ENCODE results near the gene GABRA6. TPM values are rescaled to one million over a fixed set of nuclear protein-coding genes. Genes with fewer than 3 reads are reported as not detected.

The GABRA6 gene
- total RNA-seq (2021), result not detected in 3 replicates
- Bru-seq, nascent RNA, result not detected
- long read RNA-seq, experiment 1, result 0 reads
- long read RNA-seq, experiment 2, result 0 reads
- long read RNA-seq, experiment 3, result 0 reads

DNA sequence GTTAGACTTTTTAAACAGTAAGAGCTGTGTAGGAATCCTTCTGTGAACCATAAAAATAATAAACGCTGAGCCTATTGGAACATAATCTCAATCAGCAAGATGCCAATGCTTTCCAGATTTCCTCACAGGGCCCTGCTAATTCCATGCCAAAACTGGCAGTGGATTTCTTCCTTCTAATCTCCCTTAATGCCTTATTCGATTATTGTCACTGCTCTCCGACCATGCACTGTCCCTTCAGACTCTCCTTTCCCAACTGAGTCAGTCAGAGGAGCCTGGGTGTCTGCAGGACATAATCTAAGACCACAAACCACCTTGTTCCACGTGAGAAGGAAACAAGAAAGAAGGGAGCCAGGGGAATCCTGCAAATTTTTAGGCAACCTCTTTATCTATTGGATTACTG is at the start of gene GABRA6:
Gene GABRA6 (plus strand): TSS at position 261 of the 400 bp plus-strand sequence. CDS start 269 bp downstream, outside the sequence.
- no peak for TF ChIP-seq ZNF121 (CRISPR knock-in tag; IDR thresholded peaks at IDR 0.05)
- TF ChIP-seq, protein P1, sequence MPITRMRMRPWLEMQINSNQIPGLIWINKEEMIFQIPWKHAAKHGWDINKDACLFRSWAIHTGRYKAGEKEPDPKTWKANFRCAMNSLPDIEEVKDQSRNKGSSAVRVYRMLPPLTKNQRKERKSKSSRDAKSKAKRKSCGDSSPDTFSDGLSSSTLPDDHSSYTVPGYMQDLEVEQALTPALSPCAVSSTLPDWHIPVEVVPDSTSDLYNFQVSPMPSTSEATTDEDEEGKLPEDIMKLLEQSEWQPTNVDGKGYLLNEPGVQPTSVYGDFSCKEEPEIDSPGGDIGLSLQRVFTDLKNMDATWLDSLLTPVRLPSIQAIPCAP (CRISPR knock-in tag; IDR thresholded peaks at IDR 0.05), result no peak
- TF ChIP-seq ZBTB21 (CRISPR knock-in tag; IDR thresholded peaks at IDR 0.05; ENCODE audit: borderline replicate concordance), result no peak
- no peak for TF ChIP-seq NR1H2 (CRISPR knock-in tag; IDR thresholded peaks at IDR 0.05)
- H3K27ac Mint-ChIP-seq, result no peak within 1 kb of the TSS
- no peaks in the 10 kb centered on the region for H3K4me1 Mint-ChIP-seq
- no peak within 1 kb of the TSS for H3K4me3 Mint-ChIP-seq
- no peaks in the 10 kb centered on the region for H3K36me3 Mint-ChIP-seq
- no peak for DNase-seq (ENCODE audit: low spot score)
- H3K27me3 Mint-ChIP-seq (ENCODE audit: low read depth), result no peaks in the 10 kb centered on the region
- H3K9me3 Mint-ChIP-seq, result no peaks in the 10 kb centered on the region
- no peak for ATAC-seq
- CTCF ChIA-PET, result no interaction called here
- POLR2A ChIA-PET, result no interaction called here

DNA sequence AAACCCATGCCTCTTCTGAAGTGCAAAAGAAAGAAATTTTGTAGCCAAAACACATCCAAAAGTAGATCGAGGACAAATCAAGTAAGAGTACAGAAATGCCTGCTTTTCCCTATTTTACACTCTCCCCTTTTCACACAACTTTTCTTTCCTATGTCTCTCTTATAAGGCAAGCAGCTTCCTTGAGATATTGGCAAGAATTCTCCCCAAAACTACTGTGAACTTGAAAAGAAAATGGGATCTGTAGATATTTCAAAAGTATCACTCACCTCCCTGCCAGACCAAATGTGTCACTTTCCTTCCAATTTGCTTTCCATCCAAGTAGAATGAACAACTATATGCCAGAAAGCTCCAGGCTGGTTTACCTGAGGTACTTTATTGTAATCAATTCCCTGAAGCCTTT is 47.9 kb upstream of the GABRA6 start:
- H3K27me3 Mint-ChIP-seq (ENCODE audit: low read depth), result no peaks in the 10 kb centered on the region
- ChIA-PET CTCF (no interaction called here), POLR2A (no interaction called here)
- DNase-seq (ENCODE audit: low spot score) (no peak), ATAC-seq (no peak)
- TF ChIP-seq KAT7 (CRISPR knock-in tag; IDR thresholded peaks at IDR 0.05; ENCODE audit: borderline replicate concordance) (no peak), ZNF263 (CRISPR knock-in tag; IDR thresholded peaks at IDR 0.05; ENCODE audit: low read depth) (no peak), NR1H2 (CRISPR knock-in tag; IDR thresholded peaks at IDR 0.05) (no peak), ZNF416 (CRISPR knock-in tag; IDR thresholded peaks at IDR 0.05) (no peak), SMAD3 (CRISPR knock-in tag; IDR thresholded peaks at IDR 0.05; ENCODE audit: borderline replicate concordance) (no peak), TP53 (CRISPR knock-in tag; IDR thresholded peaks at IDR 0.05) (no peak)
- TF ChIP-seq, protein P2, sequence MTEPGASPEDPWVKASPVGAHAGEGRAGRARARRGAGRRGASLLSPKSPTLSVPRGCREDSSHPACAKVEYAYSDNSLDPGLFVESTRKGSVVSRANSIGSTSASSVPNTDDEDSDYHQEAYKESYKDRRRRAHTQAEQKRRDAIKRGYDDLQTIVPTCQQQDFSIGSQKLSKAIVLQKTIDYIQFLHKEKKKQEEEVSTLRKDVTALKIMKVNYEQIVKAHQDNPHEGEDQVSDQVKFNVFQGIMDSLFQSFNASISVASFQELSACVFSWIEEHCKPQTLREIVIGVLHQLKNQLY (CRISPR knock-in tag; IDR thresholded peaks at IDR 0.05), result no peak
- TF ChIP-seq, protein P3, sequence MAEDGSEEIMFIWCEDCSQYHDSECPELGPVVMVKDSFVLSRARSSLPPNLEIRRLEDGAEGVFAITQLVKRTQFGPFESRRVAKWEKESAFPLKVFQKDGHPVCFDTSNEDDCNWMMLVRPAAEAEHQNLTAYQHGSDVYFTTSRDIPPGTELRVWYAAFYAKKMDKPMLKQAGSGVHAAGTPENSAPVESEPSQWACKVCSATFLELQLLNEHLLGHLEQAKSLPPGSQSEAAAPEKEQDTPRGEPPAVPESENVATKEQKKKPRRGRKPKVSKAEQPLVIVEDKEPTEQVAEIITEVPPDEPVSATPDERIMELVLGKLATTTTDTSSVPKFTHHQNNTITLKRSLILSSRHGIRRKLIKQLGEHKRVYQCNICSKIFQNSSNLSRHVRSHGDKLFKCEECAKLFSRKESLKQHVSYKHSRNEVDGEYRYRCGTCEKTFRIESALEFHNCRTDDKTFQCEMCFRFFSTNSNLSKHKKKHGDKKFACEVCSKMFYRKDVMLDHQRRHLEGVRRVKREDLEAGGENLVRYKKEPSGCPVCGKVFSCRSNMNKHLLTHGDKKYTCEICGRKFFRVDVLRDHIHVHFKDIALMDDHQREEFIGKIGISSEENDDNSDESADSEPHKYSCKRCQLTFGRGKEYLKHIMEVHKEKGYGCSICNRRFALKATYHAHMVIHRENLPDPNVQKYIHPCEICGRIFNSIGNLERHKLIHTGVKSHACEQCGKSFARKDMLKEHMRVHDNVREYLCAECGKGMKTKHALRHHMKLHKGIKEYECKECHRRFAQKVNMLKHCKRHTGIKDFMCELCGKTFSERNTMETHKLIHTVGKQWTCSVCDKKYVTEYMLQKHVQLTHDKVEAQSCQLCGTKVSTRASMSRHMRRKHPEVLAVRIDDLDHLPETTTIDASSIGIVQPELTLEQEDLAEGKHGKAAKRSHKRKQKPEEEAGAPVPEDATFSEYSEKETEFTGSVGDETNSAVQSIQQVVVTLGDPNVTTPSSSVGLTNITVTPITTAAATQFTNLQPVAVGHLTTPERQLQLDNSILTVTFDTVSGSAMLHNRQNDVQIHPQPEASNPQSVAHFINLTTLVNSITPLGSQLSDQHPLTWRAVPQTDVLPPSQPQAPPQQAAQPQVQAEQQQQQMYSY (CRISPR knock-in tag; IDR thresholded peaks at IDR 0.05), result no peak
- TF ChIP-seq, protein P4, sequence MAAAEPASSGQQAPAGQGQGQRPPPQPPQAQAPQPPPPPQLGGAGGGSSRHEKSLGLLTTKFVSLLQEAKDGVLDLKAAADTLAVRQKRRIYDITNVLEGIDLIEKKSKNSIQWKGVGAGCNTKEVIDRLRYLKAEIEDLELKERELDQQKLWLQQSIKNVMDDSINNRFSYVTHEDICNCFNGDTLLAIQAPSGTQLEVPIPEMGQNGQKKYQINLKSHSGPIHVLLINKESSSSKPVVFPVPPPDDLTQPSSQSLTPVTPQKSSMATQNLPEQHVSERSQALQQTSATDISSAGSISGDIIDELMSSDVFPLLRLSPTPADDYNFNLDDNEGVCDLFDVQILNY (CRISPR knock-in tag; IDR thresholded peaks at IDR 0.05), result no peak
- no peak overlapping the region for H3K4me3 Mint-ChIP-seq
- no peaks in the 10 kb centered on the region for H3K4me1 Mint-ChIP-seq
- H3K36me3 Mint-ChIP-seq, result no peaks in the 10 kb centered on the region
- no peak overlapping the region for H3K27ac Mint-ChIP-seq
- H3K9me3 Mint-ChIP-seq, result peaks cover 2% of the 10 kb centered on the region; the same call in 1 of the 2 replicates

DNA sequence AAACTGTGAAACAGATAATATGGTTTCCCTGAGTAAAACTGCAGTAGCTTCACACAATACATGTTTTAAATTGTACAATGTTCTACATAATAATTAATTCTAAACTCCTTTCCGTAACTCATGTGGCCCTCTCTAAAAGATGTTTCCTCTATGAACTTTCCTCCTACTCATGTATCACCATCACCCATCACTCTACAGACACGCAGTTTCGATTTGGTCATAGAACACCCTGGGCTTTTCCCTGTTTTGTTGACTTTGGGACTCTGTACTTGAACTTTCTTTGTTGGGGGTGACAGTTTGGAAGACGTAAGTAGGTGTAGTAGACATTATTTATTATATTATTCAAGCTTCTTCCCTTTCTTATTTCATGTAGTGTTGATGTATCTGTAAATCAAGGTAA is 44.1 kb upstream of the GABRA6 start:
- Mint-ChIP-seq H3K27me3 (ENCODE audit: low read depth) (no peaks in the 10 kb centered on the region), H3K4me1 (no peaks in the 10 kb centered on the region), H3K36me3 (no peaks in the 10 kb centered on the region), H3K4me3 (no peak overlapping the region), H3K9me3 (peaks cover 7% of the 10 kb centered on the region; the same call in 1 of the 2 replicates), H3K27ac (no peak overlapping the region)
- ChIA-PET POLR2A (no interaction called here), CTCF (no interaction called here)
- no peak for ATAC-seq
- DNase-seq (ENCODE audit: low spot score), result no peak
- no peak for TF ChIP-seq ESRRA (CRISPR knock-in tag; IDR thresholded peaks at IDR 0.05; ENCODE audit: borderline replicate concordance)
- no peak for TF ChIP-seq GRHL2 (CRISPR knock-in tag; IDR thresholded peaks at IDR 0.05; ENCODE audit: insufficient replicate concordance, severe bottlenecking)
- no peak for TF ChIP-seq ZNF671 (CRISPR knock-in tag; IDR thresholded peaks at IDR 0.05)
- no peak for TF ChIP-seq RELA (CRISPR knock-in tag; IDR thresholded peaks at IDR 0.05; ENCODE audit: borderline replicate concordance)
- TF ChIP-seq FOXP1 (CRISPR knock-in tag; IDR thresholded peaks at IDR 0.05; ENCODE audit: borderline replicate concordance), result no peak
- TF ChIP-seq, protein P5, sequence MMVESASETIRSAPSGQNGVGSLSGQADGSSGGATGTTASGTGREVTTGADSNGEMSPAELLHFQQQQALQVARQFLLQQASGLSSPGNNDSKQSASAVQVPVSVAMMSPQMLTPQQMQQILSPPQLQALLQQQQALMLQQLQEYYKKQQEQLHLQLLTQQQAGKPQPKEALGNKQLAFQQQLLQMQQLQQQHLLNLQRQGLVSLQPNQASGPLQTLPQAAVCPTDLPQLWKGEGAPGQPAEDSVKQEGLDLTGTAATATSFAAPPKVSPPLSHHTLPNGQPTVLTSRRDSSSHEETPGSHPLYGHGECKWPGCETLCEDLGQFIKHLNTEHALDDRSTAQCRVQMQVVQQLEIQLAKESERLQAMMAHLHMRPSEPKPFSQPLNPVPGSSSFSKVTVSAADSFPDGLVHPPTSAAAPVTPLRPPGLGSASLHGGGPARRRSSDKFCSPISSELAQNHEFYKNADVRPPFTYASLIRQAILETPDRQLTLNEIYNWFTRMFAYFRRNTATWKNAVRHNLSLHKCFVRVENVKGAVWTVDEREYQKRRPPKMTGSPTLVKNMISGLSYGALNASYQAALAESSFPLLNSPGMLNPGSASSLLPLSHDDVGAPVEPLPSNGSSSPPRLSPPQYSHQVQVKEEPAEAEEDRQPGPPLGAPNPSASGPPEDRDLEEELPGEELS (CRISPR knock-in tag; IDR thresholded peaks at IDR 0.05), result no peak
- TF ChIP-seq JAZF1 (CRISPR knock-in tag; IDR thresholded peaks at IDR 0.05), result no peak
- TF ChIP-seq, protein P6, sequence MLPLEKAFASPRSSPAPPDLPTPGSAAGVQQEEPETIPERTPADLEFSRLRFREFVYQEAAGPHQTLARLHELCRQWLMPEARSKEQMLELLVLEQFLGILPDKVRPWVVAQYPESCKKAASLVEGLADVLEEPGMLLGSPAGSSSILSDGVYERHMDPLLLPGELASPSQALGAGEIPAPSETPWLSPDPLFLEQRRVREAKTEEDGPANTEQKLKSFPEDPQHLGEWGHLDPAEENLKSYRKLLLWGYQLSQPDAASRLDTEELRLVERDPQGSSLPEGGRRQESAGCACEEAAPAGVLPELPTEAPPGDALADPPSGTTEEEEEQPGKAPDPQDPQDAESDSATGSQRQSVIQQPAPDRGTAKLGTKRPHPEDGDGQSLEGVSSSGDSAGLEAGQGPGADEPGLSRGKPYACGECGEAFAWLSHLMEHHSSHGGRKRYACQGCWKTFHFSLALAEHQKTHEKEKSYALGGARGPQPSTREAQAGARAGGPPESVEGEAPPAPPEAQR (CRISPR knock-in tag; IDR thresholded peaks at IDR 0.05), result no peak
- TF ChIP-seq HMGA2 (CRISPR knock-in tag; IDR thresholded peaks at IDR 0.05), result no peak
- TF ChIP-seq, protein P7, sequence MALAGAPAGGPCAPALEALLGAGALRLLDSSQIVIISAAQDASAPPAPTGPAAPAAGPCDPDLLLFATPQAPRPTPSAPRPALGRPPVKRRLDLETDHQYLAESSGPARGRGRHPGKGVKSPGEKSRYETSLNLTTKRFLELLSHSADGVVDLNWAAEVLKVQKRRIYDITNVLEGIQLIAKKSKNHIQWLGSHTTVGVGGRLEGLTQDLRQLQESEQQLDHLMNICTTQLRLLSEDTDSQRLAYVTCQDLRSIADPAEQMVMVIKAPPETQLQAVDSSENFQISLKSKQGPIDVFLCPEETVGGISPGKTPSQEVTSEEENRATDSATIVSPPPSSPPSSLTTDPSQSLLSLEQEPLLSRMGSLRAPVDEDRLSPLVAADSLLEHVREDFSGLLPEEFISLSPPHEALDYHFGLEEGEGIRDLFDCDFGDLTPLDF (CRISPR knock-in tag; IDR thresholded peaks at IDR 0.05), result no peak
- no peak for TF ChIP-seq KAT7 (CRISPR knock-in tag; IDR thresholded peaks at IDR 0.05; ENCODE audit: borderline replicate concordance)
